Esophagus squamous epithelium (tissue), 5 donors: Measurements from ENCODE around the gene SPP2. TPM values are rescaled to one million over a fixed set of nuclear protein-coding genes. Genes with fewer than 3 reads are reported as not detected.

Experiments
- DNase-seq: peaks from one replicate; lab custom pipeline; 2025; lab: John Stamatoyannopoulos, UW
- H3K27ac ChIP-seq, 4 donors: fragments of 200-600 bp; sonication (generic); one replicate each; pipeline ENCODE4 v1.5.1; 2016 to 2019; ENCODE audit warnings: mild to moderate bottlenecking in 1 of 4
- H3K27me3 ChIP-seq, 4 donors: fragments of 200-600 bp; sonication (generic); 1 replicate in 3 of 4; 2 replicates in 1 of 4; pipeline versions ENCODE4 v1.5.1 to v1.6.0; 2017 to 2021; ENCODE audit warnings: antibody characterized with exemption in 1 of 4
- H3K36me3 ChIP-seq, 3 donors: fragments of 200-600 bp; sonication (generic); one replicate each; pipeline ENCODE4 v1.5.1; 2016 to 2019
- H3K4me1 ChIP-seq, 3 donors: fragments of 200-600 bp; sonication (generic); one replicate each; pipeline ENCODE4 v1.5.1; 2017 to 2019
- H3K4me3 ChIP-seq, 4 donors: fragments of 200-600 bp; sonication (generic); 1 replicate in 3 of 4; 2 replicates in 1 of 4; pipeline ENCODE4 v1.5.1; 2016 to 2019; ENCODE audit warnings: mild to moderate bottlenecking in 2 of 4, moderate library complexity in 1 of 4
- H3K9me3 ChIP-seq, 3 donors: fragments of 200-600 bp; sonication (generic); one replicate each; pipeline ENCODE4 v1.5.1; 2016 to 2019
- POLR2A ChIP-seq, 4 donors: fragments of 450-650 bp; IDR thresholded peaks; one replicate each; pipeline ENCODE4 v1.6.1; 2017; ENCODE audit warnings: antibody characterized with exemption in 4 of 4, mild to moderate bottlenecking in 4 of 4, moderate library complexity in 3 of 4
- WGBS, 2 donors: methylation state at CpG; one replicate each; pipeline ENCODE4 v1.1.5; 2018; 5-methylcytosine and 5-hydroxymethylcytosine counted together
- intact Hi-C: fragments of 100-400 bp; cut with DNase I; formaldehyde crosslinking; loops from one replicate; pipeline ENCODE4 v1.15.0; 2022
- total RNA-seq, 4 donors: library from RNA; depleted of rRNA; stranded (reverse); fragments of >200 nt; gene quantifications; one replicate each; pipeline ENCODE4 v1.1.0, GENCODE V29; 2016
- TF ChIP-seq, protein P1 (sequence below), 6 experiments: fragments of 450-650 bp in 4 of 6; fragments of 200-600 bp in 2 of 6; sonication (generic) in 2 of 6; IDR thresholded peaks; one replicate each; pipeline ENCODE4 v1.5.1; 2016 to 2019; ENCODE audit warnings: antibody characterized with exemption in 6 of 6, mild to moderate bottlenecking in 4 of 6, moderate library complexity in 4 of 6
- donor health status: DM: yes; HTN: yes; CAD: no.

Gene SPP2
- total RNA-seq, 4 donors from 2014 or later: not detected

DNA sequence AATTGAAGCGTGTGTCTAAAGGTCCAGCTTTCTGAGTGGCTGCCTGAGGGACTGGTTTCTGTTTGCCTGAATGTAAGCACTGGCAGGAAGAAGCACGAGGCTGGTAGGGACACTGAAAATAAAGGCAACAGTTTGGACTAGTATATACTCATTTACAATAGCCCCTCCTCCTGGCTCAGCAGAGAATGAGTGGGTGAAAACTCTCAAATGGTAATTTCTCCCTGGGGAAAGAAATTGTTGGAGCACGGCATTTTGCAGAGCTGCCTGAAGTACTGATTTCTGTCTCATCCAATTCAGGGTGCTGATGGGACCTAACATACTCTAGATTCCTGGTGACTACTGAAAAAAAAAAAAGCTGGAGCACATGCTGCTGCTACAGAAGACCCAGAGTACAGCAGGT, 17.3 kb upstream of the SPP2 start:
- Histone ChIP-seq H3K27ac (peak overlapping the region in 2 of 4 donors; percentile 6 to 62), H3K4me3 (no peak overlapping the region), H3K9me3 (peaks cover 0 to 16% (median 0%) of the 10 kb centered on the region in 3 donors), H3K4me1 (no peaks in the 10 kb centered on the region), H3K36me3 (no peaks in the 10 kb centered on the region), H3K27me3 (peaks cover 0 to 31% (median 0%) of the 10 kb centered on the region in 4 donors)
- DNase-seq: no peak
- TF ChIP-seq POLR2A (IDR thresholded peaks at IDR 0.05): no peak
- TF ChIP-seq, protein P1, sequence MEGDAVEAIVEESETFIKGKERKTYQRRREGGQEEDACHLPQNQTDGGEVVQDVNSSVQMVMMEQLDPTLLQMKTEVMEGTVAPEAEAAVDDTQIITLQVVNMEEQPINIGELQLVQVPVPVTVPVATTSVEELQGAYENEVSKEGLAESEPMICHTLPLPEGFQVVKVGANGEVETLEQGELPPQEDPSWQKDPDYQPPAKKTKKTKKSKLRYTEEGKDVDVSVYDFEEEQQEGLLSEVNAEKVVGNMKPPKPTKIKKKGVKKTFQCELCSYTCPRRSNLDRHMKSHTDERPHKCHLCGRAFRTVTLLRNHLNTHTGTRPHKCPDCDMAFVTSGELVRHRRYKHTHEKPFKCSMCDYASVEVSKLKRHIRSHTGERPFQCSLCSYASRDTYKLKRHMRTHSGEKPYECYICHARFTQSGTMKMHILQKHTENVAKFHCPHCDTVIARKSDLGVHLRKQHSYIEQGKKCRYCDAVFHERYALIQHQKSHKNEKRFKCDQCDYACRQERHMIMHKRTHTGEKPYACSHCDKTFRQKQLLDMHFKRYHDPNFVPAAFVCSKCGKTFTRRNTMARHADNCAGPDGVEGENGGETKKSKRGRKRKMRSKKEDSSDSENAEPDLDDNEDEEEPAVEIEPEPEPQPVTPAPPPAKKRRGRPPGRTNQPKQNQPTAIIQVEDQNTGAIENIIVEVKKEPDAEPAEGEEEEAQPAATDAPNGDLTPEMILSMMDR (IDR thresholded peaks at IDR 0.05): no peak
- intact Hi-C loops: no loop called here
- WGBS, 2 donors: 60 to 68% methylated on average over 3 of the region's 3 CpGs

DNA sequence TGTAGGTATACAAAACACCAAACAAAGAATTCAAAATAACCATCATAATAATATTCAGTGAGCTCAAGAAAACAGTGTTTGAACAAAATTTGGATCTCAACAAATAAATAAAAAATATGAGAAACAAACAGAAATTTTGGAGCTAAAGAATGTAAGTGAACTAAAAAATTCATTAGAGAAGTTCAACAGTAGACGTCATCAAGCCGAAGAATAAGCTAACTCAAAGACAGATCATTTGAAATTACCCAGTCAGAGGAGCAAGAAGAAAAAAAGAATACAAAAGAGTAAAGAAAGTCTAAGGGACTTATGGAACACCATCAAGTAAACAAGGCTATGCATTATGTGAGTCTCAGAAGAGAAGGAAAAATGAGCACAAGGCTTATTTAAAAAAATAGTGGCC, 16.6 kb upstream of the SPP2 start:
- Histone ChIP-seq H3K27me3 (peaks cover 0 to 24% (median 0%) of the 10 kb centered on the region in 4 donors), H3K9me3 (peaks cover 0 to 16% (median 0%) of the 10 kb centered on the region in 3 donors), H3K27ac (no peak overlapping the region), H3K36me3 (no peaks in the 10 kb centered on the region), H3K4me3 (no peak overlapping the region), H3K4me1 (no peaks in the 10 kb centered on the region)
- no peak for TF ChIP-seq POLR2A (IDR thresholded peaks at IDR 0.05)
- TF ChIP-seq, protein P1 (IDR thresholded peaks at IDR 0.05): no peak
- 73 to 100% methylated on average over 2 of the region's 2 CpGs for WGBS, 2 donors
- intact Hi-C loops: no loop called here
- DNase-seq: no peak

DNA sequence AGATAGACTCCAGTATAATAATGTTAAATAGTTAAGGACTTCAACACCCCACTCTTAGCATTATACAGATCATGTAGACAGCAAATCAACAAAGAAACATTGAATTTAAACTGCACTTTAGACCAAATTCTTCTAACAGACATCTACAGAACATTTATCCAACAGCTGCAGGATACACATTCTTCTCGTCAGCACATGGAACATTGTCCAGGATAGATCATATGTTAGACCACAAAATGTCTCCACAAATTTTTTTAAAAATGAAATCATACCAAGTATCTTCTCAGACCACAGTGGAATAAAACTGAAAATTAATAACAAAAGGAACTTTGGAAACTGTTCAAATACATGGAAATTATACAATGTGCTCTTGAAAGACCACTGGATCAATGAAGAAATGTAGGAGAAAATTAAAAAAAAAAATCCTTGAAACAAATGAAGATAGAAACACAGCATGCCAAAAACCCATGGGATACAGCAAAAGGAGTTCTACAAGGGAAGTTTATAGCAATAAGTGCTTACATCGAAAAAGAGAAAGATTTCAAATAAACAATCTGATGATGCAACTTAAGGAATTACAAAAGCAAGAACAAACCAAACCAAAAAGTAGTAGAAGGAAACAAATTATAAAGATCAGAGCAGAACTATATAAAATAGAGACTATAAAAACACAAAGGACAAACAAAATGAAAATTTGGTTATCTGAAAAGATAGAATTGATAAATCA, 12.3 kb upstream of the SPP2 start:
- Histone ChIP-seq H3K4me1 (no peaks in the 10 kb centered on the region), H3K27me3 (peaks cover 0 to 8% (median 0%) of the 10 kb centered on the region in 4 donors), H3K4me3 (no peak overlapping the region), H3K27ac (no peak overlapping the region), H3K36me3 (no peaks in the 10 kb centered on the region), H3K9me3 (peaks cover 0 to 15% (median 0%) of the 10 kb centered on the region in 3 donors)
- intact Hi-C loops: no loop called here
- WGBS, 2 donors: 63 to 68% methylated on average over 2 of the region's 2 CpGs
- DNase-seq: no peak
- no peak for TF ChIP-seq POLR2A (IDR thresholded peaks at IDR 0.05)
- TF ChIP-seq, protein P1 (IDR thresholded peaks at IDR 0.05): no peak

DNA sequence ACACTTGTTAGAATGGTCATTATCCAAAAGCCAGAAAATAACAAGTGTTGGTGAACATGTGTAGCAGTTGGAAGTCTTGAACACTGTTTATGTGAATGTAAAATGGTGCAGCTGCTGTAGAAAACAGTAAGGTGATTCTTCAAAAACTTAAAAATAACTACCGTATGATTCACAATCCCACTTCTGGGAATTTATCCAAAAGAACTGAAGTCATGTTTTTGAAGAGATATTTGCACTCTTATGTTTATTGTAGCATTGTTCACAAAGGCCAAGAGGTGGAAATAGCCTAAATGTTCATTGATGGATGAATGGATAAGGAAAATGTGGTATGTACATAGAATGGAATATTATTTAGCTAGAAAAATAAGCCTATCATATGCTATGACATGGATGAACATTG, 6.3 kb upstream of the SPP2 start:
- intact Hi-C loops: no loop called here
- Histone ChIP-seq H3K4me1 (no peaks in the 10 kb centered on the region), H3K27ac (no peak overlapping the region), H3K27me3 (peaks cover 0 to 4% (median 0%) of the 10 kb centered on the region in 4 donors), H3K36me3 (no peaks in the 10 kb centered on the region), H3K4me3 (no peak overlapping the region), H3K9me3 (no peaks in the 10 kb centered on the region)
- TF ChIP-seq POLR2A (IDR thresholded peaks at IDR 0.05): no peak
- TF ChIP-seq, protein P1 (IDR thresholded peaks at IDR 0.05): no peak
- 10 to 16% methylated on average over 1 of the region's 1 CpG for WGBS, 2 donors
- no peak for DNase-seq

DNA sequence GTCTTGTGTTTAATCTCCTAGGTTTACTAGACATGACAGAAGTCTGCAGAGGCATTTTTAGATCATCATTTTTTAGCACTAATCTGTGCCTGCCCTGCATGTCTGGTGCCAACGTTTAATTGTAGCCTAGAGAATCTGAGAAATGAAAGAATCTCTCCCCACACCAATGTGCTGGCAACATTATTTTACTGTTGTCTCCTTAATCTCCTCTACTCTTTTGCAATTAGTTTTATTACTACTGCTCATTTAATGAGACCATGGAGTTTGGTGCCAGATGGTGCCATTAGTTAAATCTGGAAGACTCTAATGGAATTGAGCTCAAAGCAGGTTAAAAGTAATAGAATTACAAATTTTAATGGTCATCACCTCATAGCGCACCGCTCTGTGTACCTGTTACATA, 4.0 kb upstream of the SPP2 start:
- DNase-seq: no peak
- TF ChIP-seq, protein P1 (IDR thresholded peaks at IDR 0.05): no peak
- TF ChIP-seq POLR2A (IDR thresholded peaks at IDR 0.05): no peak
- H3K4me1 ChIP-seq: no peaks in the 10 kb centered on the region
- H3K36me3 ChIP-seq: no peaks in the 10 kb centered on the region
- H3K4me3 ChIP-seq: no peak overlapping the region
- intact Hi-C loops: no loop called here
- no peak overlapping the region for H3K27ac ChIP-seq
- peaks cover 0 to 15% (median 0%) of the 10 kb centered on the region in 4 donors for H3K27me3 ChIP-seq
- no peaks in the 10 kb centered on the region for H3K9me3 ChIP-seq
- 70 to 73% methylated on average over 3 of the region's 3 CpGs for WGBS, 2 donors
